HEK293 (cell line): Measurements from ENCODE around the gene SECTM1.

Source experiments
- CTCF ChIA-PET: fragments of 350-600 bp; formaldehyde crosslinking; extraction: SDS; loops from one replicate; lab custom pipeline; 2021; ENCODE audit warnings: antibody characterized with exemption; lab: Yijun Ruan, JAX
- POLR2A ChIA-PET: fragments of 300-600 bp; formaldehyde crosslinking; extraction: SDS; loops from one replicate; lab custom pipeline; 2020; ENCODE audit warnings: antibody characterized with exemption, inconsistent platforms; lab: Yijun Ruan, JAX
- H3K27ac ChIP-seq: fragments of 200-500 bp; sonication (Bioruptor generic); 2 replicates; pipeline ENCODE4 v1.5.1; 2014; ENCODE audit warnings: low read depth, low read length, control low read depth, inconsistent platforms; ENCODE audit errors: extremely low read depth
- H3K36me3 ChIP-seq, 2 experiments: fragments of 200-500 bp in 1 of 2; sonication (Bioruptor generic) in 1 of 2; 1 replicate in 1 of 2; 2 replicates in 1 of 2; pipeline ENCODE4 v1.5.1; 2014 to 2017; ENCODE audit warnings: inconsistent platforms in 2 of 2, low read length in 2 of 2; ENCODE audit not compliant: control insufficient read depth in 2 of 2, insufficient read depth in 1 of 2
- H3K4me1 ChIP-seq: fragments of 200-500 bp; sonication (Bioruptor generic); 2 replicates; pipeline ENCODE4 v1.5.1; 2014; ENCODE audit warnings: mild to moderate bottlenecking, low read length, inconsistent platforms; ENCODE audit not compliant: control insufficient read depth, insufficient read depth
- H3K4me3 ChIP-seq: 2 replicates; pipeline ENCODE4 v1.5.1; 2011; ENCODE audit warnings: low read depth, mild to moderate bottlenecking, control low read depth, low read length, moderate library complexity
- H3K9me3 ChIP-seq: fragments of 200-500 bp; sonication (Bioruptor generic); 2 replicates; pipeline ENCODE4 v1.5.1; 2014; ENCODE audit warnings: low read depth, low read length, inconsistent platforms; ENCODE audit not compliant: control insufficient read depth, insufficient read depth
- BCL11A ChIP-seq: fragments of 450-650 bp; formaldehyde crosslinking; IDR thresholded peaks from 2 replicates; pipeline ENCODE4 v1.5.1; 2016; ENCODE audit warnings: low read depth, missing biosample characterization, missing genetic modification characterization
- EGR2 ChIP-seq: fragments of 450-650 bp; formaldehyde crosslinking; IDR thresholded peaks from 2 replicates; pipeline ENCODE4 v1.5.1; 2016; ENCODE audit warnings: low read depth, missing biosample characterization, missing genetic modification characterization
- GLI2 ChIP-seq: fragments of 450-650 bp; formaldehyde crosslinking; IDR thresholded peaks from 2 replicates; pipeline ENCODE4; 2017; ENCODE audit warnings: missing biosample characterization, missing genetic modification characterization, low read depth, borderline replicate concordance
- KLF1 ChIP-seq: fragments of 450-650 bp; formaldehyde crosslinking; IDR thresholded peaks from 2 replicates; pipeline ENCODE4 v1.5.1; 2016; ENCODE audit warnings: missing biosample characterization, missing genetic modification characterization
- KLF10 ChIP-seq: fragments of 450-650 bp; IDR thresholded peaks from 2 replicates; pipeline ENCODE4 v1.5.1; 2018; ENCODE audit warnings: missing biosample characterization, mild to moderate bottlenecking, missing genetic modification characterization
- KLF16 ChIP-seq: fragments of 450-650 bp; formaldehyde crosslinking; IDR thresholded peaks from 2 replicates; pipeline ENCODE4 v1.5.1; 2017; ENCODE audit warnings: missing biosample characterization, missing genetic modification characterization
- ZEB2 ChIP-seq: fragments of 450-650 bp; formaldehyde crosslinking; IDR thresholded peaks from 2 replicates; pipeline ENCODE4 v1.5.1; 2016; ENCODE audit warnings: missing biosample characterization, missing genetic modification characterization
- ZFHX2 ChIP-seq: fragments of 450-650 bp; formaldehyde crosslinking; conservative IDR thresholded peaks from 2 replicates; pipeline ENCODE4 v1.5.1; 2016; ENCODE audit warnings: missing biosample characterization, missing genetic modification characterization
- ZNF10 ChIP-seq: fragments of 450-650 bp; formaldehyde crosslinking; IDR thresholded peaks from 2 replicates; pipeline ENCODE4 v1.5.1; 2017; ENCODE audit warnings: missing biosample characterization, missing genetic modification characterization
- ZNF140 ChIP-seq: fragments of 450-650 bp; formaldehyde crosslinking; IDR thresholded peaks from 2 replicates; pipeline ENCODE4 v1.5.1; 2016; ENCODE audit warnings: missing biosample characterization, missing genetic modification characterization
- ZNF155 ChIP-seq: fragments of 450-650 bp; formaldehyde crosslinking; IDR thresholded peaks from 2 replicates; pipeline ENCODE4 v1.5.1; 2016; ENCODE audit warnings: missing biosample characterization, missing genetic modification characterization
- ZNF157 ChIP-seq: fragments of 450-650 bp; formaldehyde crosslinking; IDR thresholded peaks from 2 replicates; pipeline ENCODE4 v1.5.1; 2016; ENCODE audit warnings: missing biosample characterization, missing genetic modification characterization
- ZNF175 ChIP-seq: fragments of 450-650 bp; formaldehyde crosslinking; IDR thresholded peaks from 2 replicates; pipeline ENCODE4 v1.5.1; 2016; ENCODE audit warnings: missing biosample characterization, missing genetic modification characterization
- ZNF223 ChIP-seq: fragments of 450-650 bp; formaldehyde crosslinking; IDR thresholded peaks from 2 replicates; pipeline ENCODE4 v1.5.1; 2016; ENCODE audit warnings: missing biosample characterization, missing genetic modification characterization
- ZNF23 ChIP-seq: fragments of 450-650 bp; formaldehyde crosslinking; IDR thresholded peaks from 2 replicates; pipeline ENCODE4 v1.5.1; 2016; ENCODE audit warnings: missing biosample characterization, missing genetic modification characterization, borderline replicate concordance
- ZNF24 ChIP-seq: fragments of 450-650 bp; formaldehyde crosslinking; IDR thresholded peaks from 2 replicates; pipeline ENCODE4 v1.5.1; 2016; ENCODE audit warnings: missing biosample characterization, missing genetic modification characterization
- ZNF274 ChIP-seq, 2 experiments: fragments of 200-500 bp in 1 of 2; fragments of 450-650 bp in 1 of 2; sonication (Bioruptor generic) in 1 of 2; formaldehyde crosslinking in 1 of 2; IDR thresholded peaks; 2 replicates each; pipeline versions ENCODE4 v1.5.1 to v1.6.1; 2014 to 2016; ENCODE audit warnings: borderline replicate concordance in 1 of 2, inconsistent platforms in 1 of 2, low read length in 1 of 2, missing biosample characterization in 1 of 2, missing genetic modification characterization in 1 of 2
- ZNF302 ChIP-seq: fragments of 450-650 bp; formaldehyde crosslinking; IDR thresholded peaks from 2 replicates; pipeline ENCODE4 v1.5.1; 2016; ENCODE audit warnings: missing biosample characterization, missing genetic modification characterization, low read depth
- ZNF324 ChIP-seq: fragments of 450-650 bp; formaldehyde crosslinking; IDR thresholded peaks from 2 replicates; pipeline ENCODE4 v1.5.1; 2016; ENCODE audit warnings: missing biosample characterization, missing genetic modification characterization
- ZNF626 ChIP-seq: fragments of 450-650 bp; sonication (Bioruptor Pico); formaldehyde crosslinking; IDR thresholded peaks from 2 replicates; pipeline ENCODE4 v1.5.1; 2018; ENCODE audit warnings: missing biosample characterization, missing genetic modification characterization, inconsistent platforms
- ZNF776 ChIP-seq: fragments of 450-650 bp; formaldehyde crosslinking; IDR thresholded peaks from 2 replicates; pipeline ENCODE4 v1.5.0; 2017; ENCODE audit warnings: missing biosample characterization, missing genetic modification characterization, borderline replicate concordance
- TF ChIP-seq, protein P1 (sequence below): fragments of 450-650 bp; formaldehyde crosslinking; IDR thresholded peaks from 2 replicates; pipeline ENCODE4 v1.5.1; 2016; ENCODE audit warnings: missing biosample characterization, missing genetic modification characterization
- TF ChIP-seq, protein P2 (sequence below): fragments of 450-650 bp; formaldehyde crosslinking; IDR thresholded peaks from 2 replicates; pipeline ENCODE4 v1.5.0; 2017; ENCODE audit warnings: missing biosample characterization, missing genetic modification characterization, borderline replicate concordance
- TF ChIP-seq, protein P3 (sequence below): fragments of 450-650 bp; IDR thresholded peaks from 2 replicates; pipeline ENCODE4 v1.5.1; 2018; ENCODE audit warnings: missing biosample characterization, mild to moderate bottlenecking, missing genetic modification characterization
- TF ChIP-seq, protein P4 (sequence below): fragments of 450-650 bp; formaldehyde crosslinking; IDR thresholded peaks from 2 replicates; pipeline ENCODE4 v1.5.1; 2016; ENCODE audit warnings: missing biosample characterization, missing genetic modification characterization

SECTM1 gene

DNA sequence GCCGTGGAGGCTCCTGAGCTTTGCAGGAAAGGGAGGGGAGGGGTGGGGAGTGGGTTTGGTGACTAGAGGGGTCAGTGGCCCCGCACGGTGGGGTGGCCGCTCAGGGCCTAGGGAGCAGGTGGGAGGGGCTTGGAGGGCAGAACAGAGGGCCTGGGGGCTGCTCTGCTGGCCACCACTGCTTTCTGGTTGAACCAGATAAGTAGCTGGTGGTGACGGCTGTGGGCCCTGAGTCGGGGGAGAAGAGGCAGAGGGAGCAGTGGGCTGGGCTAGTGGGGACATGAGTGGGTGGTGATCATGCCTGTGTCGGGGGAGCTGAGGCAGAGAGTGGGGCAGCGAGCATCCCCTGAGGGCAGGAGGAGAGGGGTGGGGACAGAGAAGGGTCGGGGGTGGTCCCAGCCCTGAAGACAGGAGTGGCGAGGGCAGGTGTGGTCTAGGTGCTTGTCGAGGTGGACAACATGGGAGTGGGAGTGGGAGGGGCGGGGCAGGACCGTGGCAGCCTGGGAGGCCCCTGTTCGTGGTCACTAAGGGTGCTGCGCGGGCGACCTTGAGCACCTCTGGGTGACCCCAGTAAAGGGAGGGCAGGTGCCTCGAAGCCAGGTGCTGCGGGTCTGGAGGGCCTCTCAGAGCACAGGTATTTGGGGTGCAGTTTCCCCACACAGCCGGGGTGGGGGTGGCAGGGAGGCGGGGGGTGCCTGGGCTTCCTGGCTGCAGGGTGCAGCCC, 9.9 kb downstream of the SECTM1 start (continued):
- TF ChIP-seq ZNF157 (tag by site-specific recombination), result no peak
- no peak for TF ChIP-seq ZNF302
- TF ChIP-seq ZNF10, result no peak

DNA sequence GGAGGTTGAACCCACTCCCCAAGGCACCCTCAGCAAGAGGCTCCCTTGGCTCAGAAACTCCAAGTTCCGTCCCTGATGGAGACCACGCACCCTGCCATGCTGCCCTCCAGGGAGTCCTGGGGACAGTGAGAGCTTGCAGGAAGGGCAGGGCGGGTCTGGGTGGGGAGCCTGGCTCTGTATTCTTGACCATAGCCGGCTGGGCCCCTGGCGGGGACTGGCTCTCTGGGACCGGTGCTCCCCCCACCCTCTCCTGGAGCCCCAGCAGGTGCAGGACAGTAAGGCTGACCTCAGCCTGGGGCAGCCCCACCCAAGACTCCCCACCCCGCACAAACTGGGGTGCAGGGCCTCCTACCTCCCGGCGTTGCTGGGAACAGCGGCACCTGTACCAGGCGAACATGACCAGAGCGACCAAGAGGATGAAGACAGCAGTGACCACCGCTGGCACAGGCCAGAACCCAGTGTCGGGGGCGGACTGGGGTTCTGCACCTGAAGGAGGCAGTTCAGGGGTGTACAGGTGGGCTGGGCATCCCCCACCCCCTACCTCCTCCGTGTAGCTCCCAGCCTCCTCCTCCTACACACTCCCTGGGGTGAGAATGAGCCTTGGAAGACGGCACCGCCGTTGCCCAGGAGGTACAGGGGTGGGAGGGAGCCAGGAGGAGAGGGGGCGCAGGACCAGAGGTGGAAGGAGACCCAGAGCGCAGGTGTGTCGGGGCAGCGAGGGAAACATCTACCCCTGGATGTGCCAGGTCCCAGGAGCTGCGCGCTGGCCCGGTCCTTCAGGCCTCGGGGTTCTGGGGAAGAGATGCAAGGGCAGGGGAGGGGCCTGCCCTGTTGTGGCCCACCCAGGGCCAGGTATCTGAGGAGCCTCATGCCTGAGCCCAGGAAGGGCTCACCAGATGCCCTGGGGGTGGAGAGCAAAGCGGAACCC, 10.8 kb downstream of the SECTM1 start:
- H3K4me3 ChIP-seq, result no peak overlapping the region
- TF ChIP-seq ZNF324 (no peak), BCL11A (no peak), KLF16 (no peak), ZNF223 (tag by site-specific recombination) (0 out of 2 replicates have a peak, but pooled peaks have one; percentile 74), EGR2 (tag by site-specific recombination) (peak; percentile 70), KLF1 (tag by site-specific recombination) (no peak), ZNF24 (tag by site-specific recombination) (no peak), GLI2 (no peak), ZNF274 (IDR thresholded peaks at IDR 0.05; ENCODE audit: low read length) (no peak), ZNF274 (tag by site-specific recombination; IDR thresholded peaks at IDR 0.05; ENCODE audit: borderline replicate concordance) (no peak), KLF10 (no peak), ZNF175 (tag by site-specific recombination) (no peak), ZNF23 (tag by site-specific recombination) (no peak), ZFHX2 (tag by site-specific recombination) (peak; percentile 81), ZEB2 (tag by site-specific recombination) (no peak), ZNF155 (no peak), ZNF626 (no peak), ZNF140 (tag by site-specific recombination) (no peak), ZNF776 (tag by site-specific recombination) (no peak)
- TF ChIP-seq, protein P1, sequence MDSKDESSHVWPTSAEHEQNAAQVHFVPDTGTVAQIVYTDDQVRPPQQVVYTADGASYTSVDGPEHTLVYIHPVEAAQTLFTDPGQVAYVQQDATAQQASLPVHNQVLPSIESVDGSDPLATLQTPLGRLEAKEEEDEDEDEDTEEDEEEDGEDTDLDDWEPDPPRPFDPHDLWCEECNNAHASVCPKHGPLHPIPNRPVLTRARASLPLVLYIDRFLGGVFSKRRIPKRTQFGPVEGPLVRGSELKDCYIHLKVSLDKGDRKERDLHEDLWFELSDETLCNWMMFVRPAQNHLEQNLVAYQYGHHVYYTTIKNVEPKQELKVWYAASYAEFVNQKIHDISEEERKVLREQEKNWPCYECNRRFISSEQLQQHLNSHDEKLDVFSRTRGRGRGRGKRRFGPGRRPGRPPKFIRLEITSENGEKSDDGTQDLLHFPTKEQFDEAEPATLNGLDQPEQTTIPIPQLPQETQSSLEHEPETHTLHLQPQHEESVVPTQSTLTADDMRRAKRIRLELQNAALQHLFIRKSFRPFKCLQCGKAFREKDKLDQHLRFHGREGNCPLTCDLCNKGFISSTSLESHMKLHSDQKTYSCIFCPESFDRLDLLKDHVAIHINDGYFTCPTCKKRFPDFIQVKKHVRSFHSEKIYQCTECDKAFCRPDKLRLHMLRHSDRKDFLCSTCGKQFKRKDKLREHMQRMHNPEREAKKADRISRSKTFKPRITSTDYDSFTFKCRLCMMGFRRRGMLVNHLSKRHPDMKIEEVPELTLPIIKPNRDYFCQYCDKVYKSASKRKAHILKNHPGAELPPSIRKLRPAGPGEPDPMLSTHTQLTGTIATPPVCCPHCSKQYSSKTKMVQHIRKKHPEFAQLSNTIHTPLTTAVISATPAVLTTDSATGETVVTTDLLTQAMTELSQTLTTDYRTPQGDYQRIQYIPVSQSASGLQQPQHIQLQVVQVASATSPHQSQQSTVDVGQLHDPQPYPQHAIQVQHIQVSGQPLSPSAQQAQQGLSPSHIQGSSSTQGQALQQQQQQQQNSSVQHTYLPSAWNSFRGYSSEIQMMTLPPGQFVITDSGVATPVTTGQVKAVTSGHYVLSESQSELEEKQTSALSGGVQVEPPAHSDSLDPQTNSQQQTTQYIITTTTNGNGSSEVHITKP, result no peak
- TF ChIP-seq, protein P2, sequence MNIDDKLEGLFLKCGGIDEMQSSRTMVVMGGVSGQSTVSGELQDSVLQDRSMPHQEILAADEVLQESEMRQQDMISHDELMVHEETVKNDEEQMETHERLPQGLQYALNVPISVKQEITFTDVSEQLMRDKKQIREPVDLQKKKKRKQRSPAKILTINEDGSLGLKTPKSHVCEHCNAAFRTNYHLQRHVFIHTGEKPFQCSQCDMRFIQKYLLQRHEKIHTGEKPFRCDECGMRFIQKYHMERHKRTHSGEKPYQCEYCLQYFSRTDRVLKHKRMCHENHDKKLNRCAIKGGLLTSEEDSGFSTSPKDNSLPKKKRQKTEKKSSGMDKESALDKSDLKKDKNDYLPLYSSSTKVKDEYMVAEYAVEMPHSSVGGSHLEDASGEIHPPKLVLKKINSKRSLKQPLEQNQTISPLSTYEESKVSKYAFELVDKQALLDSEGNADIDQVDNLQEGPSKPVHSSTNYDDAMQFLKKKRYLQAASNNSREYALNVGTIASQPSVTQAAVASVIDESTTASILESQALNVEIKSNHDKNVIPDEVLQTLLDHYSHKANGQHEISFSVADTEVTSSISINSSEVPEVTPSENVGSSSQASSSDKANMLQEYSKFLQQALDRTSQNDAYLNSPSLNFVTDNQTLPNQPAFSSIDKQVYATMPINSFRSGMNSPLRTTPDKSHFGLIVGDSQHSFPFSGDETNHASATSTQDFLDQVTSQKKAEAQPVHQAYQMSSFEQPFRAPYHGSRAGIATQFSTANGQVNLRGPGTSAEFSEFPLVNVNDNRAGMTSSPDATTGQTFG (tag by site-specific recombination), result no peak
- TF ChIP-seq, protein P3, sequence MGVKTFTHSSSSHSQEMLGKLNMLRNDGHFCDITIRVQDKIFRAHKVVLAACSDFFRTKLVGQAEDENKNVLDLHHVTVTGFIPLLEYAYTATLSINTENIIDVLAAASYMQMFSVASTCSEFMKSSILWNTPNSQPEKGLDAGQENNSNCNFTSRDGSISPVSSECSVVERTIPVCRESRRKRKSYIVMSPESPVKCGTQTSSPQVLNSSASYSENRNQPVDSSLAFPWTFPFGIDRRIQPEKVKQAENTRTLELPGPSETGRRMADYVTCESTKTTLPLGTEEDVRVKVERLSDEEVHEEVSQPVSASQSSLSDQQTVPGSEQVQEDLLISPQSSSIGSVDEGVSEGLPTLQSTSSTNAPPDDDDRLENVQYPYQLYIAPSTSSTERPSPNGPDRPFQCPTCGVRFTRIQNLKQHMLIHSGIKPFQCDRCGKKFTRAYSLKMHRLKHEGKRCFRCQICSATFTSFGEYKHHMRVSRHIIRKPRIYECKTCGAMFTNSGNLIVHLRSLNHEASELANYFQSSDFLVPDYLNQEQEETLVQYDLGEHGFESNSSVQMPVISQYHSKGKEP (tag by site-specific recombination), result no peak
- TF ChIP-seq, protein P4, sequence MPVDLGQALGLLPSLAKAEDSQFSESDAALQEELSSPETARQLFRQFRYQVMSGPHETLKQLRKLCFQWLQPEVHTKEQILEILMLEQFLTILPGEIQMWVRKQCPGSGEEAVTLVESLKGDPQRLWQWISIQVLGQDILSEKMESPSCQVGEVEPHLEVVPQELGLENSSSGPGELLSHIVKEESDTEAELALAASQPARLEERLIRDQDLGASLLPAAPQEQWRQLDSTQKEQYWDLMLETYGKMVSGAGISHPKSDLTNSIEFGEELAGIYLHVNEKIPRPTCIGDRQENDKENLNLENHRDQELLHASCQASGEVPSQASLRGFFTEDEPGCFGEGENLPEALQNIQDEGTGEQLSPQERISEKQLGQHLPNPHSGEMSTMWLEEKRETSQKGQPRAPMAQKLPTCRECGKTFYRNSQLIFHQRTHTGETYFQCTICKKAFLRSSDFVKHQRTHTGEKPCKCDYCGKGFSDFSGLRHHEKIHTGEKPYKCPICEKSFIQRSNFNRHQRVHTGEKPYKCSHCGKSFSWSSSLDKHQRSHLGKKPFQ (tag by site-specific recombination), result no peak
- H3K27ac ChIP-seq, result no peak overlapping the region
- ChIA-PET CTCF (interaction anchor here (0.5 to 2.8 kb wide), 9 partner anchors 8 to 117 kb away, joined by 3 to 27 read pairs (median 4); no protein-coding TSS in a partner anchor), POLR2A (interaction anchor here (0.6 to 1.2 kb wide), 2 partner anchors 49 to 410 kb away, joined by 3 to 4 read pairs; partner anchors contain the start of gene CSNK1D)
- H3K9me3 ChIP-seq, result no peaks in the 10 kb centered on the region
- no peaks in the 10 kb centered on the region; the same call in 1 of the 2 replicates for H3K4me1 ChIP-seq
- H3K36me3 ChIP-seq, result no peaks in the 10 kb centered on the region
